Progenitor cell of endocrine pancreas (in vitro differentiated cells): ENCODE data around the gene SDHC. TPM values are rescaled to one million over a fixed set of nuclear protein-coding genes. Genes with fewer than 3 reads are reported as not detected.
"Not testable (repeated sequence)": the region's sequence is repeated elsewhere in the genome, so short reads cannot be mapped to it uniquely, and the experiment has no call there.

ENCODE experiments used
- DNase-seq: peaks from one replicate; pipeline ENCODE4 v3.0.0; 2021; ENCODE audit warnings: low spot score; ENCODE audit not compliant: unreplicated experiment
- H3K27ac Mint-ChIP-seq: 2 replicates; pipeline ENCODE4 v1.8.0; 2021; ENCODE audit warnings: mild to moderate bottlenecking, moderate library complexity, mixed read lengths
- H3K27me3 Mint-ChIP-seq: 2 replicates; pipeline ENCODE4 v1.8.0; 2021; ENCODE audit warnings: mixed read lengths
- H3K36me3 Mint-ChIP-seq: 2 replicates; pipeline ENCODE4 v1.8.0; 2022; ENCODE audit warnings: mixed read lengths; ENCODE audit not compliant: insufficient read depth
- H3K4me1 Mint-ChIP-seq: 2 replicates; pipeline ENCODE4 v1.8.0; 2021; ENCODE audit warnings: low read depth, mixed read lengths
- H3K4me3 Mint-ChIP-seq: 2 replicates; pipeline ENCODE4 v1.8.0; 2021; ENCODE audit warnings: low read depth, mild to moderate bottlenecking, moderate library complexity, mixed read lengths
- H3K9me3 Mint-ChIP-seq: 2 replicates; pipeline ENCODE4 v1.8.0; 2021; ENCODE audit warnings: low read depth, mixed read lengths
- total RNA-seq: library from RNA; stranded (reverse); gene quantifications from 2 replicates; pipeline ENCODE4 v1.2.1, GENCODE V29; 2021
- TF ChIP-seq, protein P1 (sequence below): fragments of 200-600 bp; sonication (generic); IDR thresholded peaks from one replicate; pipeline ENCODE4 v1.5.0; 2021; ENCODE audit warnings: antibody characterized with exemption, mild to moderate bottlenecking; ENCODE audit not compliant: unreplicated experiment

Gene SDHC
- total RNA-seq, 1 donor from 2014 or later, result 167 TPM

DNA sequence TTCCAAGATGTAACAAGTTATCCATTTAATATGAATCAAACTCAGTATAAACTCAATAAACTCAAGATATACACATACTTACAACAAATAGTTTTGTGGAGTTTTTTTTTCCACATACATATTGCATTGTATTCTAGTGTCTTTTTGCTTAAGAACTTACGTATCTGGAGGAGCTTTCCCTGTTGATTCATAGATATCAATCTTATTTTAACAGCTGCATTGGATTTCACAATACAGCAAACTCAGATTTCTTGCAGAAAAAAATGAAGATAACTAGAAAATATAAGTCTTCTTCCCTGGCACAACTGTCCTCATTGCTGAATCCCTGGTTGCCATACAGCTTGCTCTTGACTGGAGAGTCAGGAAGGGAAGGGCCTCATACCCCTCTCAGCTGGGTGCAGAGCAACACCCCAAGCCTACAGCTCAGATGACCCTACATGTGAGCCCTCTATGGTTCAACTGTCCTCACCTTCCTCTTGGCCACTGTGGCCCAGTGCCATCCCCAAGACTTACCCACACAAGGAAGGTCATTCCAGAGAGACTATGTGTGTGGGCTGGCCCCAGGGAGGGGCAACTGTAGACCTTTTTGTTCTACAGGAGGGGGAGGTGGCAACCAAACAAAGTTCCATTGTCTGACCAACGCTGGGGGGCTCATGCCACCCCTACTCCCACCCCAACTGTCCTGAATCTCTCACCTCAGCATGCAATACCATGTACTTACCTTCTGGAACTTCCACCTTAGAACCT is 6.1 kb upstream of the SDHC start:
- DNase-seq, result no peak
- peaks cover 16% of the 10 kb centered on the region for H3K4me1 Mint-ChIP-seq
- H3K27ac Mint-ChIP-seq, result no peak overlapping the region
- peaks cover 16% of the 10 kb centered on the region for H3K27me3 Mint-ChIP-seq
- H3K36me3 Mint-ChIP-seq, result no peaks in the 10 kb centered on the region
- TF ChIP-seq, protein P1, sequence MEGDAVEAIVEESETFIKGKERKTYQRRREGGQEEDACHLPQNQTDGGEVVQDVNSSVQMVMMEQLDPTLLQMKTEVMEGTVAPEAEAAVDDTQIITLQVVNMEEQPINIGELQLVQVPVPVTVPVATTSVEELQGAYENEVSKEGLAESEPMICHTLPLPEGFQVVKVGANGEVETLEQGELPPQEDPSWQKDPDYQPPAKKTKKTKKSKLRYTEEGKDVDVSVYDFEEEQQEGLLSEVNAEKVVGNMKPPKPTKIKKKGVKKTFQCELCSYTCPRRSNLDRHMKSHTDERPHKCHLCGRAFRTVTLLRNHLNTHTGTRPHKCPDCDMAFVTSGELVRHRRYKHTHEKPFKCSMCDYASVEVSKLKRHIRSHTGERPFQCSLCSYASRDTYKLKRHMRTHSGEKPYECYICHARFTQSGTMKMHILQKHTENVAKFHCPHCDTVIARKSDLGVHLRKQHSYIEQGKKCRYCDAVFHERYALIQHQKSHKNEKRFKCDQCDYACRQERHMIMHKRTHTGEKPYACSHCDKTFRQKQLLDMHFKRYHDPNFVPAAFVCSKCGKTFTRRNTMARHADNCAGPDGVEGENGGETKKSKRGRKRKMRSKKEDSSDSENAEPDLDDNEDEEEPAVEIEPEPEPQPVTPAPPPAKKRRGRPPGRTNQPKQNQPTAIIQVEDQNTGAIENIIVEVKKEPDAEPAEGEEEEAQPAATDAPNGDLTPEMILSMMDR, result no peak
- no peak overlapping the region for H3K4me3 Mint-ChIP-seq
- no peaks in the 10 kb centered on the region for H3K9me3 Mint-ChIP-seq

DNA sequence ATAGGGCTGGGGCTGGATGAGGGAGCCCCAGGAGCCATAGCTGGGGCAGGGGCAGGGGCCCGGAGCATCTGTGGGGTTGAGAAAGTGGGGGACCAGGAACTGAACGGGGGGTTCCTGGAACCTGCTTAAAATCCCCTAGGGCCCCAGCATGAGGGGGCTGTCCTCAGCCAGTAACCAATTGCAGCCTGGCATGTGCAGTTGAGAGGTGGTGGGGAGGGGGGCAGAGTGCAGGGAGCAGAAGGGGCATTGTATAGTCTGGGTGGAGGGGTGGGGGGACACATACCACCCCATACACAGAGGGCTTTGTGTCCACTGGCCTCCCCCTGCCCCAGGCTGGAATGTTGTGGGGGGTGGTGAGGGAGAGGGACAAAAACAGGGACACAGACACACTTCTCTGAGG is 4.3 kb upstream of the SDHC start, which contains the start of gene MPZ:
TSS of gene MPZ (minus strand) at position 101 of the 400 bp plus-strand sequence. CDS start at position 38, 63 bp downstream.
- H3K4me3 Mint-ChIP-seq, result no peak within 1 kb of the TSS
- no peaks in the 10 kb centered on the region for H3K36me3 Mint-ChIP-seq
- H3K9me3 Mint-ChIP-seq, result no peaks in the 10 kb centered on the region
- H3K4me1 Mint-ChIP-seq, result peaks cover 13% of the 10 kb centered on the region
- no peak for DNase-seq
- peaks cover 16% of the 10 kb centered on the region for H3K27me3 Mint-ChIP-seq
- H3K27ac Mint-ChIP-seq, result no peak within 1 kb of the TSS
- TF ChIP-seq, protein P1, result no peak

DNA sequence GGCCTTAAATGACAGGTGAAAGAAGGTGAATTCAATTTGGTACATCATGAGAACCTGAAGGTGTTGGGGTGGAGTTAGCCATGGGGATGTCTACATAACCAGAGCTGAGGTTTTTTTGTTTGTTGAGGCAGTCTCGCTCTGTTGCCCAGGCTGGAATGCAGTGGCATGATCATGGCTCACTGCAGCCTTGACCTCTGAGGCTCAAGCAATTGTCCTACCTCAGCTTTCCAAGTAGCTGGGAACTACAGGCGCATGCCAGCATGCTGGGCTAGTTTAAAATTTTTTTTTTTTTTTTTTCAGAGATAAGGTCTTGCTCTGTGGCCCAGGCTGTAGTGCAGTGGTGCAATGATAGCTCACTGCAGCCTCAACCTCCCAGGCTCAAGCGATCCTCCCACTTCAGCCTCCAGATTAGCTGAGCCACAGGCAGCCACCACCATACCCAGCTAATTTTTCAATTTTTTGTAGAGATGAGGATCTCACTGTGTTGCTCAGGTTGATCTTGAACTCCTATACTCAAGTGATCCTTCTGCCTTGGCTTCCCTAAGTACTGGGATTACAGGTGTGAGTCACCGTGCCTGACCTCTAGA is 2.5 kb upstream of the SDHC start:
- H3K9me3 Mint-ChIP-seq, result no peaks in the 10 kb centered on the region
- TF ChIP-seq, protein P1, result no peak
- no peak for DNase-seq
- H3K4me3 Mint-ChIP-seq, result no peak overlapping the region
- H3K36me3 Mint-ChIP-seq, result no peaks in the 10 kb centered on the region
- peaks cover 14% of the 10 kb centered on the region for H3K27me3 Mint-ChIP-seq
- no peak overlapping the region for H3K27ac Mint-ChIP-seq
- H3K4me1 Mint-ChIP-seq, result peaks cover 15% of the 10 kb centered on the region

DNA sequence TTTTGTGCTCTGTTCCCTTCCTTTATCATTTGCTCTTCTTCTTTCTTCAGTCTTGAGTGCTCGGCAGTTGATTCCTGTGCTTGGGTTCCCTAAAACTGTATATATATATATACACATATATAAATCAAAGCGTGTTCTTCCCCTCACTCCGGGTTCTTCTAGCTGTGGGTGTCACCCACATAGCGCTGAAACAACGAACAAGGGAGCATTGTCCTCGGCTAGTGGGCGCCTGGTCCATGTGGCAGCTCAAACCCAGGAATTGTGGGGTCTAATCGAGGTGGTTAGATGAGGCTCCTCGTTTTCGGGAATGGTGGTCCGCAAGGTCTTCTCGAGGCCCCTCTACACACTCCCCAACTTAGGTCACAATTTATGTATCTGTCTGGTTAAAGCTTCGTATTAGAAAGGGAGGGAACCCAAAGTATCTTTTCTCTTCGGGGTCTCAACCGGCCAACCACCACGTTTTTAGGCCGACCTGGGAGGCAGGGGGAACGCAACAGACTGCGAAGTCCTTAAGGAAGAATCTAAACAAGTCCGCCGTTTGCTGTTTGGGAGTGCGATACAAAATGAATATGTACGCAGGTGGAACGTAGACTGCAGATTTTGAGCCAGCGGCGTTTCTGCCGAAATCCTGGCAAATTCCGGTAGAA is 504 bp upstream of the SDHC start:
- H3K27ac Mint-ChIP-seq, result peak overlapping the region; percentile 100
- TF ChIP-seq, protein P1, result no peak
- H3K4me1 Mint-ChIP-seq, result peaks cover 15% of the 10 kb centered on the region
- H3K27me3 Mint-ChIP-seq, result peaks cover 6% of the 10 kb centered on the region
- H3K4me3 Mint-ChIP-seq, result peak overlapping the region; percentile 96
- DNase-seq, result no peak
- H3K36me3 Mint-ChIP-seq, result no peaks in the 10 kb centered on the region
- no peaks in the 10 kb centered on the region for H3K9me3 Mint-ChIP-seq

- not testable (repeated sequence) for H3K27ac Mint-ChIP-seq
- H3K4me3 Mint-ChIP-seq, result peak overlapping the region; percentile 96
Measured at GRCh38 chr1:161315841-161316674, 1.9 kb downstream of the SDHC start.

More at GRCh38 chr1:161315841-161316674, 1.9 kb downstream of the SDHC start:
- H3K27me3 Mint-ChIP-seq, H3K9me3 Mint-ChIP-seq, DNase-seq, H3K36me3 Mint-ChIP-seq: not testable (repeated sequence)
- H3K4me1 Mint-ChIP-seq, result peaks cover 15% of the 10 kb centered on the region
